Measurements from ENCODE around the gene STX1B.

Gene STX1B

DNA sequence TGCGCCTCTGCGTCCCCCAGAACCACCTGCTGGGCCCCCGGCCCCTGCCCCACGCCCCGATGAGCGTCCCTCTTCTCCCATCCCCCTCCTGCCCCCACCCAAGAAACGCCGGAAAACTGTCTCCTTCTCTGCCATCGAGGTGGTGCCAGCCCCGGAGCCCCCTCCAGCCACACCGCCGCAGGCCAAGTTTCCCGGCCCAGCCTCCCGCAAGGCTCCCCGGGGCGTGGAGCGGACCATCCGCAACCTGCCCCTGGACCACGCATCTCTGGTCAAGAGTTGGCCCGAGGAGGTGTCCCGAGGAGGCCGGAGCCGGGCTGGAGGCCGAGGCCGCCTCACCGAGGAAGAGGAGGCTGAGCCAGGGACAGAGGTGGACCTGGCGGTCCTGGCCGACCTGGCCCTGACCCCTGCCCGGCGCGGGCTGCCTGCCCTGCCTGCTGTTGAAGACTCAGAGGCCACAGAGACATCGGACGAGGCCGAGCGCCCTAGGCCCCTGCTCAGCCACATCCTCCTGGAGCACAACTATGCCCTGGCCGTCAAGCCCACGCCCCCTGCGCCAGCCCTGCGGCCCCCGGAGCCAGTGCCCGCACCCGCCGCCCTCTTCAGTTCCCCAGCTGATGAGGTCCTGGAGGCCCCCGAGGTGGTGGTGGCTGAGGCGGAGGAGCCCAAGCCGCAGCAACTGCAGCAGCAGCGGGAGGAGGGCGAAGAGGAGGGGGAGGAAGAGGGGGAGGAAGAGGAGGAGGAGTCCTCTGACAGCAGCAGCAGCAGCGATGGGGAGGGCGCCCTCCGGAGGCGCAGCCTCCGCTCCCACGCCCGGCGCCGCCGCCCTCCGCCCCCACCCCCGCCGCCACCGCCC, 31.0 kb downstream of the STX1B start:
- no peak for DNase-seq (ENCODE audit: low read depth)

DNA sequence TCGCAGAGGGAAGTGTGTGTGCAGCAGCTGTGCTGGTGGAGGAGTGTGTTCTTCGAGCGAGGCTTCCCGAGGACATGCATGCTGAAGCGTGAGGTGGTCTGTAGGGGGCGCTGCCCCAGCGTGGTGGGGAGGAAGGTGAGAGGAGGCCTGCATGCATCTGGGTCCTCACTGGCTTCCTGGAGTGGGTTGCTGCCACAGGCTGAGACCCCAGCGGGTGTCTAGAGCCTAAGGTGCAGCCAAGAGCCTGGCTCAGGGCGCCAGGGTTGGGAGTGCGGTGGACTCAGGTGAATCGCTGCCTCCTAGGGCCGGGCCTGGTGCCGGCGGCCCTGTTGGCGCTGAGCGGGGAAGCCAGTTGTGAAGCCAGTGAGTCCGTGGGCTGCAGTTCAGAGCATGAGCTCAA, 32.9 kb downstream of the STX1B start:
- DNase-seq (ENCODE audit: low read depth), result no peak

DNA sequence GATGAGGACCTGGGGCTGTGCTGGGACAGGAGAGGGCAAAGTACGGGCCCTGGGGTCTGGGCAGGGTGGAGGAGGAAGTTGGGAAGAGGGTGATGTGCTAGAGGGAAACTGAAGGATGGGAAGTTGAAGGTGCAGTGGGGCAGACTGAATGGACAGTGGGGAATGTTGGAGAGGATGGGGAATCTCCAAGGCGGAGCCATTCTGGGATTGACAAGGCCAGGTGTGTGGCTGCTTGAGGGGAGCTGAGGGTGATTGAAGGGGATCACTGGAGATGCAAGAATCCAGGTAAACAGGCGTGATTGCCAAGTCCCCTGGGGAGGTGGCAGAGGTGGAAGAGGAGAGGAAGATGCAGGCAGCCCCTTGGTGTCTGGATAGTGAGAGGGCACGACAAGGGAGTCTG, 34.0 kb downstream of the STX1B start:
- DNase-seq (ENCODE audit: low read depth), result no peak

DNA sequence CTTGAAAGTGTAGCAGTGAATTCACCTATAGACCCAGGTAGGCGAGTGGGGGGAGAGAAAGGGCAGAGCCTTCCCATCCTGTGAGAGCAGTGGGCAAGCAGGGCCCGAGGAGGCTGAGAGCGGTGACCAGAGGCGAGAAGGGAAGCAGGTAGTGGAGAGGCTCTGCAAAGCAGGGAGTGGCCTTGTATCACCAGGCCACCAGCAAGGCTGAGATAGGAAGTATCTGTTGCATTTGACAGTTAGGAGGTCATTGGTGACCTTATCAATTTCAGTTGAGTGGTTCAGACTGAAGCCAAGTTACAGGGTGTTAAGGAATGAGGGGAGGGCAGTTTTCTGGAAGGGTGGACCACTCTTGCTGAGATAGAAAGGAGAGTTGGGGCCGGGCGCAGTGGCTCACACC, 36.1 kb downstream of the STX1B start:
- DNase-seq (ENCODE audit: low read depth), result no peak

DNA sequence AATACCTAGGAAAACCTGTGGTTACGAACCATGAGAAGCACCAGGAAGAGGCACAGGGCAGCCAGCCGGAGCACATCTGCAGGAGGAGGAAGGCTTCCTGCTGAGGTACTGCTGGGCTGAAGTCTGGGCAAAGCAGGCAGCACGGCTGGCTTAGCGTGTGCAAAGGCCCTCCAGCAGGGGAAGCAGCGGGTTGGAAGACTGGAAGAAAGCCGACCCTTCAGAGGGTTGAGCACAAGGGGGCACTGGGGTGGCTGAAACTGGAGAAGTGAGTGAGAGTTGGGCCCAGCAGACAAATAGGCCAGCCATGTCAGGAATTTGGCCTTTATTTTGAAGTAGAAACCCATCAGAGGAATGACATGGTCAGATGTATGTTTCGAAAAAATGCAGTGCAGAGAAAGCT, 37.6 kb downstream of the STX1B start:
- DNase-seq (ENCODE audit: low read depth), result no peak

DNA sequence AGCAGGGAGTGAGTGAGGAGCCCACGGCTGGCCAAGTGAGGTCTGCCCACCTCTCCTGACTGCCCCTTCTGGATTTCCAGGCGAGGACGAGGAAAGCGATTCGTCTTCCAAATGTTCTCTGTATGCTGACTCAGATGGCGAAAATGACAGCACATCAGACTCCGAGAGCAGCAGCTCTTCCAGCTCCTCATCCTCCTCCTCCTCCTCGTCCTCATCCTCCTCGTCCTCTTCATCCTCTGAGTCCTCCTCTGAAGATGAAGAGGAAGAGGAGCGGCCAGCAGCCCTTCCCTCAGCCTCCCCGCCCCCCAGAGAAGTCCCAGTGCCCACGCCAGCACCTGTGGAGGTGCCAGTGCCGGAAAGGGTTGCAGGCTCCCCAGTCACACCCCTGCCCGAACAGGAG, 39.1 kb downstream of the STX1B start:
- no peak for DNase-seq (ENCODE audit: low read depth)

DNA sequence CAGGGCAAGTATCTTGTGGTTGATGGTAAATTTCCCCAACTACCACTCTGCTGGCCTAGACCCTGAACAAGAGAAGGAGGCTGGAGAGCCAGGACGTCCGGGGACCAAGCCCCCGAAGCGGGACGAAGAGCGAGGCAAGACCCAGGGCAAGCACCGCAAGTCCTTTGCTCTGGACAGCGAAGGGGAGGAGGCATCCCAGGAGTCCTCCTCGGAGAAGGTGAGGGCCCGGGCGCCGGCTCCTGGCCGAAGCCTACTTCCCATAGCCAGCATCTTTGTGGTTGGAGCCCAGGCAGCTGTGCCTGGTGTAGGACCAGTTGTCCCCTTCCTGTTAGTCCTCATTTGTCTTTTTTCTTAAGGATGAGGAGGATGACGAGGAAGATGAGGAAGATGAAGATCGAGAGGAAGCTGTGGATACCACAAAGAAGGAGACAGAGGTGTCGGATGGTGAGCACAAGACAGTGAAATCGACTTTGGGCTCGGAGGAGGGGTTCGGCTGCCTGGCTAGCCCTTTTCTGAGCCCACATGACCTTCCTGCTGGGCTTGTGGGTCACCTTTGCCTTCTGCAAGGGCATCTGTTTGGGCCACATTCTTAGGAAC, 41.1 kb downstream of the STX1B start:
- no peak for DNase-seq (ENCODE audit: low read depth)

DNA sequence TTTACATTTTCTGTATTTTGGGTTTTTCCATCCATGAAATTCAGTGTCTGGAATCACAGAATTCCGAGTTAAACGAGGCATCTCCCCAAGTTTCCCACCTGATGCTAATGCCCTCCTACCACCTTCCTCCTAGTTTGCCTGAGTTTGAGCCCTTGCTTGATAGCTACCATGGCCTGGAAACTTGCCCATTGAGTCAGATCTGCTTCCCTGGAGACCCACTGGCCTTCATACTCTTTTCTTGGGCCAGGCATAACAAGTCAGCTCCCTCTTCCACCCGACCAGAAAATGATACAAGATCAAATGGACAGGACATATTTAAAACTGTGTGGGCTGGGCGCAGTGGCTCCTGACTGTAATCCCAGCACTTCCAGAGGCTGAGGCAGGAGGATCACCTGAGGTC, 42.6 kb downstream of the STX1B start:
- DNase-seq (ENCODE audit: low read depth), result no peak

DNA sequence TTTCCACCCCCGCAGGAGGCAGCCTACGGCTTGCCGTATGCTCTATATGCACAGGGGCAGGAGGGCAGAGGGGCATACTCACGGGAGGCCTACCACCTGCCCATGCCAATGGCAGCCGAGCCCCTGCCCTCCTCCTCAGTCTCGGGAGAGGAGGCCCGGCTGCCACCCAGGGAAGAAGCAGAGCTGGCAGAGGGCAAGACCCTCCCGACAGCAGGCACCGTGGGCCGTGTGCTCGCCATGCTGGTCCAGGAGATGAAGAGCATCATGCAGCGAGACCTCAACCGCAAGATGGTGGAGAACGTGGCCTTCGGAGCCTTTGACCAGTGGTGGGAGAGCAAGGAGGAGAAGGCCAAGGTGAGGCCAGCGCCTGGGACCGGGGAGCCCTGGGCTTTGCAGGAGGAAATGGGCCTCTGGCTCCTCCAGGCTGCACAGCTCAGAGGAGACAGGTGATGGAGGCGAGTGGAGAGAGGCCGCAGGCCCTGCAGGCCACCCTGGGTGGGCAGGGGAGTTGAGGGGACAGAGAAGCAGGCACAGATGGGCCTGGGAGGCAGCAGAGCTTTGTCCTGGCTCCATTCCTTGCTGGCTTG, 44.3 kb downstream of the STX1B start:
- DNase-seq (ENCODE audit: low read depth), result no peak

DNA sequence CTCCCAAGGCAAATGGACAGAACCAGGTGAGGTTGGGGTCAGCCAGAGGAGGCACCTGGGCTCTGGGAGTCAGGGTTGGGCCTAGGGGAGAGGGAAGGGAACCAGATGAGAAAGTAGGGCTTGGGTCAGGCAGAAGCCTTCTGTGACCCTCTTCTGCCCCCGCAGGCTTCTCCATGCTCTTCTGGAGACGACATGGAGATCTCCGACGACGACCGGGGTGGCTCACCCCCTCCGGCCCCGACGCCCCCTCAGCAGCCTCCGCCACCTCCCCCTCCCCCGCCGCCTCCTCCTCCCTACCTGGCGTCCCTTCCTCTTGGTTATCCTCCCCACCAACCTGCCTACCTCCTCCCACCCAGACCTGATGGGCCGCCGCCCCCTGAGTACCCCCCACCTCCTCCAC, 45.0 kb downstream of the STX1B start:
- no peak for DNase-seq (ENCODE audit: low read depth)

DNA sequence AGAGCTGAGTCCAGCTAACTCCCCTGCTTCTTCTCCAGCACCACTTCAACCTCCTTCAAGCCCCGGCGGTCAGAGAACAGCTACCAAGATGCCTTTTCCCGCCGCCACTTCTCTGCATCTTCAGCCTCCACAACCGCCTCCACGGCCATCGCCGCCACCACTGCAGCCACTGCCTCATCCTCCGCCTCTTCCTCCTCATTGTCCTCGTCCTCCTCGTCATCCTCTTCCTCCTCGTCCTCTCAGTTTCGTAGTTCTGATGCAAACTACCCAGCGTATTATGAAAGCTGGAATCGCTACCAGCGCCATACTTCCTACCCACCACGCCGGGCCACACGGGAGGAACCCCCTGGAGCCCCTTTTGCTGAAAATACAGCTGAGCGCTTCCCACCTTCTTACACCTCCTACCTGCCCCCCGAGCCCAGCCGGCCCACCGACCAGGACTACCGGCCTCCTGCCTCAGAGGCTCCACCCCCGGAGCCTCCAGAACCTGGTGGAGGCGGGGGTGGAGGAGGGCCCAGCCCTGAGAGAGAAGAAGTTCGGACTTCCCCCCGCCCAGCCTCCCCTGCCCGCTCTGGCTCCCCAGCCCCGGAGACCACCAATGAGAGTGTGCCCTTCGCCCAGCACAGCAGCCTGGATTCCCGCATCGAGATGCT, 45.7 kb downstream of the STX1B start:
- DNase-seq (ENCODE audit: low read depth), result no peak

DNA sequence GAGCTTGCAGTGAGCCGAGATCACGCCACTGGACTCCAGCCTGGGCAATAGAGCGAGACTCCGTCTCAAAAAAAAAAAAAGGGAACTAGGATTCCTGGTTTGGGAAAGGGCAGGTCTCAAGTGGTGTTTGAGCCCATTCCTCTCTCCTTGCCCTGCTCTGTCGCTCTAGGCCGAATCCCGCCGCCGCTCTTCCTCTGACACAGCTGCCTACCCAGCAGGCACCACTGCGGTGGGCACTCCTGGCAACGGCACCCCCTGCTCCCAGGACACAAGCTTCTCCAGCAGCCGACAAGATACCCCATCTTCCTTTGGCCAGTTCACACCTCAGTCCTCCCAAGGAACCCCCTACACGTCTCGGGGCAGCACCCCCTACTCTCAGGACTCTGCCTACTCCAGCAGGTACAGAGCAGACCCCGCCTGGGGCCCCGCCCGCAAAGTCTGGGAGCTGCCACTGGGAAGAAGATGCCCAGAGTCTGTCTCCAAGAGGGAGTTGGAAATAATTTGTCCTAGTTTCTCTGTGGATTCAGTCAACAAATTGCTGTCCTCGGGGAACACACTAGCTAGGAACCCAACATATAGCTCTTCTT, 46.4 kb downstream of the STX1B start:
- DNase-seq (ENCODE audit: low read depth), result no peak

DNA sequence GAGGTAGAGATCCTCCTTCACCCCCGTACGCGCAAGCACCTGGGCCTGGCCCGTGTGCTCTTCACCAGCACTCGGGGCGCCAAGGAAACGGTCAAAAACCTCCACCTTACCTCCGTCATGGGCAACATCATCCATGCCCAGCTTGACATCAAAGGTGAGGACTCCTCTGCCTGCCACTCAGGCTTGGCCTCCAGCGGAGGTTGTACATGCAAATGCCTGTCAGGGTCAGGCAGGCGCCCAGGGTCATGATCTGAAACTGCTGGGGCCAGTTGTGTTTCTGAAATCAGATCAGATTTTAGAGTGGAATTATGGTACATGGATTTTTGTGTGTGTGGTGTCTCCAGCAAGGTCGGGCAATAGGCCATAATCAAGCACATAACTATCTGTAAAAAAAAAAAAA, 49.1 kb downstream of the STX1B start:
- no peak for DNase-seq (ENCODE audit: low read depth)

DNA sequence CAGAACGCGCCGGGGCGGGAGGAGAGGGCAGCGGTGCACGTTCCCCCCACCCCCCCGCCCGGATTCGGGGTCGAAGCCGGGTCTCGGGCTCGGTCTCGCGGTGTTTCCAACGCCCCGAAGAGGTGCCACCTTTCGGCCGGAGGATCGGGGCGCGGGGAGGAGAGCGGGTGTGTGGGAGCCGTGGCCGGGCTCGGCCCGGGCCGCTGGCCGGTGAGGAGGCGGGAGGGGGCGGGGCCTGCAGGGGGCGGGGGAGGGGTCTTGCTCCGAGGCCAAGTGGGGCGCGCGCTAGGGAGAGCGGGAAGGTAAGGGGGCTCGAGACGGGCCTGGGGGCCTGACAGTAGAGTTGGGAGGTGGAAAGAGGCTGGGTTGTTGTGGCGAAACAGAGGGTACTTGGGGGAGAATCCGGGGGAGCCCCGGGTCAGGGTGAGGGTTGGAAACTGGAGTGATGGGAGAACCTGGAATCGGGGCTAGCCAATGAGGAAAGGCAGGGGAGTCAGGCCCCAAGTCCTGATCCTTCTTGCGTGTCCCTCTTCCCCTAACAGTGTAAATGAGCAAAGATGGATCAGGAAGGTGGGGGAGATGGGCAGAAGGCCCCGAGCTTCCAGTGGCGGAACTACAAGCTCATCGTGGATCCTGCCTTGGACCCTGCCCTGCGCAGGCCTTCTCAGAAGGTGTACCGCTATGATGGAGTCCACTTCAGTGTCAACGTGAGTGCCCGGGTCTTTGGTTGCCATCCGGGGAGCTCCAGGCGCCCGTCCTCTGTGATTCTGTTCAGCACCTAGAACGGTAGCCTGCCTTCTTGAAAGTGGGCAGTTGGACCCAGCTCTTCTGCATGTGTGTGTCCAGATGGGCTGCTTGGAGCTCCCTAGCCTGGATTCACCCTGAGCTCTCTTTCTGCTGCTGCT, 52.0 kb downstream of the STX1B start:
- DNase-seq (ENCODE audit: low read depth), result no peak

DNA sequence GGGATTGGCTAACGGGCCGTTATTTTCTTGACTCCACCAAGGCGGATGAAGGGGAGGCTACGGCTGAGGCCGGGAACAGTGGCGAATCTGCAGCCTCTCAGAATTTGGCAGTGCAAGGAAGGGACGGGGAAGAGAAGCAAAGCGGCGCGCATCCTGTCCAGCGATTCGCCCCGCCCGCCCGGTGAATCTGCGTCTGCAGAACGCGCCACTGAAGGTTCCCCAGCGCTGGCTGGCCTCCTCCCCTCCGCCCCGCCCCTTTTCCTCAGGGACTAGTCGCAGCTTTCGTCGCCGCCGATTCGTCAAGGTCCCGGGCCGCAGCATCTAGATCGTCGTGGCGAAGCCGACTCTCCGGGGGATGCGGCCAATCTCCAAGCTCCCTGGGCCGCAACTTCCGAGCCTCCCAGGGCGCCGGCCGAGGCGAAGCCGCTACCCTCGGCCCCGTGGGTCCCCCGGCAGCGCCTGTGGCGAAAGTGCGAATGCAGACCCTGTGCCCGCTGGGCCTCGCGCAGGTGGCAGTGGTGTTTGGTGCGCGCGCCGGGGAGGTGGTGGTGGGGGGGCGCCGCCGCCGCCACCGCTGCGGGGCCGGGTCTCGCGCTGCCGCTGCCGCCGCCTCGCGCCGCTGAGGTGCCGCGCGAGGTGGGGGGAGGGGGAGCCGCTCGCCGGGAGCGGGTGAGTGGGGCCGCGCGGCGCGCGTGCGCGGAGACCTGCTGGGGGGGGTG, 52.8 kb downstream of the STX1B start, which contains the start of gene SETD1A:
Gene SETD1A, plus strand, starts transcription at position 299 of the 719 bp plus-strand sequence. CDS start 978 bp downstream, outside the sequence.
- DNase-seq (ENCODE audit: low read depth), result peak; percentile 93

DNA sequence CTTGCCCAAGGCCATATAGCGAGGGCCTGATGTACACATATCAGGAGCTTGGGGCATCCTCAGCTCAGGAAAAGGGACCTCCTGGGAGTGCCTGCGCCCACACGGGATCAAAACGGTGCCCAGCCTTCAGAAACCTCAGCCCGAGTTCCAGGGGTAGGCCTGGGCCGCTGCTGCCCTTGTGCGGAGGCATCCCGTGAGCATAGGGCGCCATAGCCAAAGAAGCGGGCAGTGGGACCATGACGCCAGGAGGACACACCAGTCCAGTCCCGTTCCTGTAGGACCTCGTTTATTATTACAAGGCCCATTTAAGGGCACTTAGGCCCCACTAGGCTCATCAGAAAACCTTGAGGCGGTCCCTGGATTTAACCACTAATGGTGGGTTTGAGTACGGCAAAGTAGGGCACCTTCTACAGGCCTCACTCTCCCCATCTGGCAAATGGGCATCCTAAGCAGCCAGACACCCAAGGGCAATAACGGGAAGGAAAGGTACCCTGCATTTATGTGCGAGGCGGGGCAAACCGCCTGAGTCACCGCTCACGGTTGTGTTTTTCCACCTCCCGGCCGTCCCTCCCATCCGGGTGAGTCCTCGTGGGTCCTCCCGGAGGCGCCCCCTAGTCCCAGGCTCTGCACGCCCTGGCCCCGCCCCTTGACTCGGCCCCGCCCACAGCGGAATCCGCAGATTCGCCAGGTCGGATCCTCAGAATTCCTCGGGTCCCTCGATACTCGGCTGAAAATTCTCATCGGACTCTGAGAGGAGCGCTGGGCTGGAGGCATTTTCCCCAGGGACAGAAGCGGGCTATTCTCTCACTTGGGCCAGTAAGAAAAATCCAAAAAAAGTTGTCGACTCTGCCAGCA, 53.6 kb downstream of the STX1B start:
- DNase-seq (ENCODE audit: low read depth), result peak; percentile 85

DNA sequence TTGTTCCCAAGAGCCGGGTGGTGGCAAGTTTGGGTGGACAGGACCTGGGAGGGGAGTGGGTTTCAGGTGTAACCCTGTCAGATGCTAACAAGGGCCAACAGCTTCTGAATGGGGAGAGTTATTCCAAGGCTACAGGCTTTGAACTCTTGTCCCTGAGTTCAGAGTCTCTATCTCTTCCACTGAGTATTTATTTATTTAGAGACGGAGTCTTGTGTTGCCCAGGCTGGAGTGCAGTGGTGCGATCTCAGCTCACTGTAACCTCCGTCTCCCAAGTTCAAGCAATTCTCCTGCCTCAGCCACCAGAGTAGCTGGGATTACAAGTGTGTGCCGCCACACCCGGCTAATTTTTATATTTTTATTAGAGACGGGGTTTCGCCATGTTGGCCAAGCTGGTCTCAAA, 55.4 kb downstream of the STX1B start:
- no peak for DNase-seq (ENCODE audit: low read depth)

DNA sequence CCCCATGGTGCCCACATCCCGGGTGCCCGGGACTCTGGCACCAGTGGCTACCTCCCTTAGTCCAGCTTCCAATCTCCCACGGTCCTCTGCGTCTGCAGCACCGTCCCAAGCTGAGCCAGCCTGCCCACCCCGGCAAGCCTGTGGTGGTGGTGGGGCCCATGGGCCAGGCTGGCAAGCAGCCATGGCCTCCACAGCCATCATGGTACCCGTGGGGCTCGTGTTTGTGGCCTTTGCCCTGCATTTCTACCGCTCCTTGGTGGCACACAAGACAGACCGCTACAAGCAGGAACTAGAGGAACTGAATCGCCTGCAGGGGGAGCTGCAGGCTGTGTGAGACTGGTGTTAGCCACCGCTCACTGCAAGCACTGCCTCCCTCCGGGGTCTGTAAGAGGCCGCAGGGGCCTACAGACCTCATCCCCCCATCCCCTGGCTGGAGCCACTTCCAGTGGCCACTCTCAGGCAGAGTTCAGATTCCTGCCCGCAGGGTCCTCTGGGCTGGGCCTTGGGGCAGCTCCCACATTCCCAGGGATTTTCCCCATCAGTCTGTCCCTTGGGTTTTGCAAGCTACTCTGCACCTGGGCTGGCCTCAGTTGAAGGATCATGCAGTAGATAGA, 56.8 kb downstream of the STX1B start:
- DNase-seq (ENCODE audit: low read depth), result peak; percentile 43

DNA sequence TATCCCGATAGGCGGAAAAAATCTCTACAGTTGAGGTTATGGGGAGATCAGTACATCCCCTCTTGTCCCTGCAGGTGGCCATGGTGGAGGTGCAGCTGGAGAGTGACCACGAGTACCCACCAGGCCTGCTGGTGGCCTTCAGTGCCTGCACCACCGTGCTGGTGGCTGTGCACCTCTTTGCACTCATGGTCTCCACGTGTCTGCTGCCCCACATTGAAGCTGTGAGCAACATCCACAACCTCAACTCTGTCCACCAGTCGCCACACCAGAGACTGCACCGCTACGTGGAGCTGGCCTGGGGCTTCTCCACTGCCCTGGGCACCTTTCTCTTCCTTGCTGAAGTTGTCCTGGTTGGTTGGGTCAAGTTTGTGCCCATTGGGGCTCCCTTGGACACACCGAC, 57.3 kb downstream of the STX1B start:
- DNase-seq (ENCODE audit: low read depth), result no peak

Data from activated T-helper 9 cell treated with anti-CD3 and anti-CD28 coated beads, Interleukin-2, amount 50 U/mL, for 16 hours (primary cell).